Activated CD4-positive, alpha-beta T cell treated with anti-CD3 and anti-CD28 coated beads for 1 hour (primary cell): ENCODE data around the gene ZMAT5.

Experiments used
- DNase-seq: peaks from one replicate; pipeline ENCODE4 v3.0.0-alpha.2; 2020

ZMAT5 gene

GRCh38 chr22:29751669-29752068 lies 15.1 kb downstream of the ZMAT5 start:
- DNase-seq = no peak

GRCh38 chr22:29750559-29751538 lies 16.0 kb downstream of the ZMAT5 start:
- DNase-seq = no peak

- DNase-seq = no peak
Observed at GRCh38 chr22:29750029-29750428, 16.8 kb downstream of the ZMAT5 start.

GRCh38 chr22:29748248-29748893 lies 18.4 kb downstream of the ZMAT5 start:
- no peak for DNase-seq

GRCh38 chr22:29747832-29748231 lies 19.0 kb downstream of the ZMAT5 start:
- DNase-seq = no peak

GRCh38 chr22:29744902-29745301 lies 21.9 kb downstream of the ZMAT5 start:
- DNase-seq = no peak

GRCh38 chr22:29742326-29742725 lies 24.5 kb downstream of the ZMAT5 start:
- DNase-seq = no peak

- no peak for DNase-seq
Observed at GRCh38 chr22:29741926-29742325, 24.9 kb downstream of the ZMAT5 start.

- DNase-seq = no peak
Observed at GRCh38 chr22:29740216-29740615, 26.6 kb downstream of the ZMAT5 start.

- DNase-seq = no peak
Observed at GRCh38 chr22:29739346-29739875, 27.4 kb downstream of the ZMAT5 start.

- no peak for DNase-seq
Observed at GRCh38 chr22:29738118-29738815, 28.5 kb downstream of the ZMAT5 start.

GRCh38 chr22:29737251-29738117 lies 29.3 kb downstream of the ZMAT5 start:
- no peak for DNase-seq

GRCh38 chr22:29735416-29735815 lies 31.4 kb downstream of the ZMAT5 start:
- no peak for DNase-seq

- no peak for DNase-seq
Observed at GRCh38 chr22:29734838-29735237, 32.0 kb downstream of the ZMAT5 start.

- DNase-seq = no peak
Observed at GRCh38 chr22:29734406-29734805, 32.4 kb downstream of the ZMAT5 start.

- no peak for DNase-seq
Observed at GRCh38 chr22:29733362-29734201, 33.2 kb downstream of the ZMAT5 start.

- no peak for DNase-seq
Observed at GRCh38 chr22:29732883-29733282, 33.9 kb downstream of the ZMAT5 start.

GRCh38 chr22:29731058-29731850 lies 35.6 kb downstream of the ZMAT5 start:
- no peak for DNase-seq

- DNase-seq = no peak
Observed at GRCh38 chr22:29729161-29729560, 37.6 kb downstream of the ZMAT5 start.

- no peak for DNase-seq
Observed at GRCh38 chr22:29727131-29727523, 39.7 kb downstream of the ZMAT5 start.
